OCI-LY3 (cell line): ENCODE results near the gene LHX4.

Experiments
- H2AFZ ChIP-seq: fragments of 200-600, 300-600 bp; shearing (Covaris generic); 2 replicates; pipeline ENCODE4 v1.6.0; 2014; ENCODE audit warnings: antibody characterized with exemption, low read depth, low read length
- H3K27ac ChIP-seq: fragments of 200-600, 300-600 bp; sonication (generic); 2 replicates; pipeline ENCODE4 v1.5.1; 2014; ENCODE audit warnings: mild to moderate bottlenecking, low read length, moderate library complexity, mixed read lengths
- H3K27me3 ChIP-seq: fragments of 200-600, 300-600 bp; sonication (generic); 2 replicates; pipeline ENCODE4 v1.6.1; 2014; ENCODE audit warnings: low read depth, low read length, mixed read lengths
- H3K36me3 ChIP-seq: fragments of 200-600, 300-600 bp; sonication (generic); replicated peaks from 2 replicates; pipeline ENCODE3; 2014; ENCODE audit warnings: low read depth, low read length, mixed read lengths
- H3K4me1 ChIP-seq: fragments of 300-600, 200-600 bp; sonication (generic); 2 replicates; pipeline ENCODE4 v1.6.1; 2014; ENCODE audit warnings: low read length, mixed read lengths
- H3K4me2 ChIP-seq: fragments of 200-600, 300-600 bp; sonication (generic); 2 replicates; pipeline ENCODE4 v1.6.1; 2014; ENCODE audit warnings: low read length, mixed read lengths
- H3K4me3 ChIP-seq: fragments of 300-600, 200-600 bp; sonication (generic); 2 replicates; pipeline ENCODE4 v1.5.1; 2014; ENCODE audit warnings: antibody characterized with exemption, mild to moderate bottlenecking, low read length, moderate library complexity
- H3K79me2 ChIP-seq: fragments of 300-600, 200-600 bp; shearing (Covaris generic); 2 replicates; pipeline ENCODE4 v1.6.1; 2014; ENCODE audit warnings: mild to moderate bottlenecking, low read length, mixed read lengths
- H3K9ac ChIP-seq: fragments of 300-600, 200-600 bp; shearing (Covaris generic); 2 replicates; pipeline ENCODE4 v1.6.0; 2014; ENCODE audit warnings: mild to moderate bottlenecking, low read length, moderate library complexity
- H3K9me3 ChIP-seq: fragments of 200-600, 300-600 bp; shearing (Covaris generic); 2 replicates; pipeline ENCODE4 v1.6.1; 2014; ENCODE audit warnings: low read length, mixed read lengths; ENCODE audit not compliant: insufficient read depth
- H4K20me1 ChIP-seq: fragments of 200-600, 300-600 bp; sonication (generic); 2 replicates; pipeline ENCODE4 v1.6.1; 2016; ENCODE audit warnings: low read length, mixed read lengths; ENCODE audit not compliant: insufficient read depth
- EZH2phosphoT487 ChIP-seq: fragments of 200-600 bp; shearing (Covaris generic); IDR thresholded peaks from 2 replicates; pipeline ENCODE4 v1.6.1; 2018; ENCODE audit warnings: antibody characterized with exemption, mixed run types, low read depth
- TF ChIP-seq, protein P1 (sequence below): fragments of 200-600, 300-600 bp; sonication (generic); IDR thresholded peaks from 2 replicates; pipeline ENCODE4 v1.5.1; 2014; ENCODE audit warnings: antibody characterized with exemption, low read length, low read depth

The LHX4 gene

DNA sequence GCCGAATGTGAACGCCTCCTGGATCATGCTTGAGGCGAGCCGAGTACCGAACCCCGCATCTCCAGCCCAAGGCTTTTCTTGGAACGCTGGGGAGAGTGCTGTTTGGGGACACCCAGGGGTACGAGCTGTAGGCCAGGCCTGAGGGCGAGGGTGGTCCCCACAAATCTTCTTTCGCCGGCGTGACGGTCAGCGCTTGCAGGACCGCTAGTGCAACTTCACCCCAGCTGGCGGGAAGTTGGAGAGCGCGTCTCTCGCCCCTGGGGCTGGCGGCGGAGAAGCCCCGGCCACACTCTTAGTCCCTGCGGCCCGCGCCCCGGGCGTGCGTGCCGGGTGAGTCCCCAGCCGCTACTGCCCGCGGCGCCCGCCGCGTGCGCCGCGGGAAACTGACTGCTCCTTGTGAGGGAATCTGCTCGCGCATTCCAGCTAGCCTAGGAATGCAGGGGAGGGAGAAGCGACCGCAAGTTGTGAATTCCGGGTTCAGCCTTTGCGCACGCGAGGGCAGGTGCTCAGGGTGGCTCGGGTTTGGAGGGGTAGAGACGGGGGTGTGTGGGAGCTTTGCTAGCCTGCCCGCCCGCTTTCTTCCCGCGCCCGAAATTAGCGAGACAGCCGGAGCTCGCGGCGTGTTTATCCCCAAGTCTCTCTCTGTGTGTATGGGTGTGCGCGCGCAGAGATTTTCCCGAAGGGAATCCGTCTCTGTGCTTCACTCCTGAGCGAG, 884 bp downstream of the LHX4 start:
- no peaks in the 10 kb centered on the region for H3K79me2 ChIP-seq
- no peaks in the 10 kb centered on the region for H4K20me1 ChIP-seq
- no peak overlapping the region for H3K27ac ChIP-seq
- H3K36me3 ChIP-seq: no peaks in the 10 kb centered on the region
- H3K9ac ChIP-seq: peak overlapping the region; percentile 56
- no peak for TF ChIP-seq EZH2phosphoT487
- TF ChIP-seq, protein P1, sequence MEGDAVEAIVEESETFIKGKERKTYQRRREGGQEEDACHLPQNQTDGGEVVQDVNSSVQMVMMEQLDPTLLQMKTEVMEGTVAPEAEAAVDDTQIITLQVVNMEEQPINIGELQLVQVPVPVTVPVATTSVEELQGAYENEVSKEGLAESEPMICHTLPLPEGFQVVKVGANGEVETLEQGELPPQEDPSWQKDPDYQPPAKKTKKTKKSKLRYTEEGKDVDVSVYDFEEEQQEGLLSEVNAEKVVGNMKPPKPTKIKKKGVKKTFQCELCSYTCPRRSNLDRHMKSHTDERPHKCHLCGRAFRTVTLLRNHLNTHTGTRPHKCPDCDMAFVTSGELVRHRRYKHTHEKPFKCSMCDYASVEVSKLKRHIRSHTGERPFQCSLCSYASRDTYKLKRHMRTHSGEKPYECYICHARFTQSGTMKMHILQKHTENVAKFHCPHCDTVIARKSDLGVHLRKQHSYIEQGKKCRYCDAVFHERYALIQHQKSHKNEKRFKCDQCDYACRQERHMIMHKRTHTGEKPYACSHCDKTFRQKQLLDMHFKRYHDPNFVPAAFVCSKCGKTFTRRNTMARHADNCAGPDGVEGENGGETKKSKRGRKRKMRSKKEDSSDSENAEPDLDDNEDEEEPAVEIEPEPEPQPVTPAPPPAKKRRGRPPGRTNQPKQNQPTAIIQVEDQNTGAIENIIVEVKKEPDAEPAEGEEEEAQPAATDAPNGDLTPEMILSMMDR: no peak
- peaks cover 4% of the 10 kb centered on the region; the same call in 1 of the 2 replicates for H3K4me1 ChIP-seq
- peaks cover 18% of the 10 kb centered on the region for H3K27me3 ChIP-seq
- H2AFZ ChIP-seq: peak overlapping the region; percentile 78
- peak overlapping the region; percentile 89 for H3K4me2 ChIP-seq
- H3K9me3 ChIP-seq: no peaks in the 10 kb centered on the region
- H3K4me3 ChIP-seq: peak overlapping the region; percentile 84

DNA sequence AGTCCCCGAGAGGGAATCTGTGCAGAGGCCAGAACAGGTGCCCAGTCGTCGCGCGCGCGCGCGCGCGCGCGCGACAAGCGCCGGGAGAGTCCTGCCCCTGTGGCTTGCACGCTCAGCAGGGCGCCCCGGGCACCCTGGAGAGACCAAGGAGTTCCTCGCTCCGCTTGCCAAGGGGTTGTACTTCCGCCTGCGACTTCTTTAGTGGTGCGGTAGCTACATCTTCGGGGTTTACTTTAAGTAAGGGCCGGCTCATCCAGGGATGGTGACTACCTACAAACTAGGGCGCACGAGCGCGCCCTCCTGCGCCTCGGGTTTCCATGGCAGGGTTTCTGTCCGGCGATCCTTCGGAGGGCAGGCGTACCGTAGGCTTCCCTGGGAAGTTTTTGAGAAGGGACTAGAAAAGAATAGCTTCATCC, 1.4 kb downstream of the LHX4 start:
- H3K4me2 ChIP-seq: peak overlapping the region; percentile 89
- H3K9me3 ChIP-seq: no peaks in the 10 kb centered on the region
- H3K79me2 ChIP-seq: no peaks in the 10 kb centered on the region
- H3K4me1 ChIP-seq: peaks cover 4% of the 10 kb centered on the region; the same call in 1 of the 2 replicates
- H2AFZ ChIP-seq: peak overlapping the region; percentile 78
- H3K4me3 ChIP-seq: peak overlapping the region; percentile 84
- H3K36me3 ChIP-seq: no peaks in the 10 kb centered on the region
- peak overlapping the region; percentile 56 for H3K9ac ChIP-seq
- TF ChIP-seq EZH2phosphoT487: no peak
- TF ChIP-seq, protein P1: peak; percentile 61
- no peak overlapping the region for H3K27ac ChIP-seq
- peaks cover 18% of the 10 kb centered on the region for H3K27me3 ChIP-seq
- no peaks in the 10 kb centered on the region for H4K20me1 ChIP-seq

DNA sequence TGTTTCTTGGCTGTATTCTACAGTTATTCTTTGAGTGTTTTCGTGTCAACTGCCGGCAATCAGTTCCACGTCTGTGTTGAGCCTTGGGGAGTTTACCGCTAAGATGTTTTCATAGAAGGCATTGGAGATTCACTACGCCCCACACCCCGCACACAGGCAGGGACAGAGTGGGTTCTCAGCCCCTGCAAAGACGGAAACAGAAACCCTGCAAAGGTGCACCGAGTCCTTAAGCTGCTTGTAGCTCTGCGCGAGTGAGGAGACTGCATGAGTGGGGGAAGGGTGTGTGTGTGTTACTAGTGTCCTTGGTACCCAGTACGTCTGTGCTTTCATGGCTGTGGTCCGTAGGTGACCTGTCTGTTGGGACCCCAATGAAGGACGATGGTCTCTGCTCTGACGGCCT, 1.9 kb downstream of the LHX4 start:
- Histone ChIP-seq H3K27ac (no peak overlapping the region), H2AFZ (peak overlapping the region; percentile 78), H4K20me1 (no peaks in the 10 kb centered on the region), H3K4me1 (peaks cover 4% of the 10 kb centered on the region; the same call in 1 of the 2 replicates), H3K4me2 (peak overlapping the region; percentile 89), H3K9me3 (no peaks in the 10 kb centered on the region), H3K27me3 (peaks cover 22% of the 10 kb centered on the region), H3K36me3 (no peaks in the 10 kb centered on the region), H3K9ac (peak overlapping the region; percentile 56), H3K79me2 (no peaks in the 10 kb centered on the region), H3K4me3 (peak overlapping the region; percentile 84)
- TF ChIP-seq, protein P1: 0 out of 2 replicates have a peak, but pooled peaks have one; percentile 1
- no peak for TF ChIP-seq EZH2phosphoT487

DNA sequence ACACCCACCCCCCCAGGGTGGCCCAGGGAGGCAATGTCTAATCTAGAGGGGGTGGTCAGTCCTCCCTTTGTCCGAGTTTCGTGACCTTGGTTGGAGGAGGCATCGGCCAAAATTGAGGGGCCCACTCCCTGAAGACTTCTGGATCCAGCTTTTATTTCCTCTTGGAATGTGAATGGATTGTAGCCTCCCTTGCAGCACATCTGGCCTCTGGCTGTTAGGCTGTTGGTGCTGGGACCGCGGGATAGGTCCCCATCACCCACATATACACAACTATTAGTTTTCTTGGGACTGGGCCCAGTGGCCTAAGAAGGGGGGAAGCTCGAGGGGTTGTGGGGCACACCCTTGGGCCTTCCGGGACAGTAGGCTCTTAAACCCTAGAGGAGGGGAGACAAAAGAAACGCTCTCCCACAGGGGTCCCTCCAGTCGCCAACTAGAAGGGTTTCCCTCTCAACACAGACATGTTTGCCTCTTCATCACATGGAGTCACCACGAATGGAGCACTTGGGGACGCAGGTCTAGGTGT, 2.5 kb downstream of the LHX4 start:
- Histone ChIP-seq H3K4me1 (peaks cover 4% of the 10 kb centered on the region; the same call in 1 of the 2 replicates), H3K27ac (no peak overlapping the region), H3K27me3 (peaks cover 27% of the 10 kb centered on the region), H4K20me1 (no peaks in the 10 kb centered on the region), H3K4me2 (peak overlapping the region; percentile 89; the same call in 1 of the 2 replicates), H3K79me2 (no peaks in the 10 kb centered on the region), H3K4me3 (no peak overlapping the region), H2AFZ (no peak overlapping the region), H3K9ac (no peak overlapping the region), H3K9me3 (no peaks in the 10 kb centered on the region), H3K36me3 (no peaks in the 10 kb centered on the region)
- TF ChIP-seq, protein P1: no peak
- no peak for TF ChIP-seq EZH2phosphoT487
